Neural cell (in vitro differentiated cells): ENCODE data around the gene C8A. TPM values are rescaled to one million over a fixed set of nuclear protein-coding genes. Genes with fewer than 3 reads are reported as not detected.

Experiments used
- H2AFZ ChIP-seq: fragments of 200-600, 300-800 bp; sonication (generic), shearing (Covaris generic); 2 replicates; pipeline ENCODE4 v1.6.0; 2014; ENCODE audit warnings: low read depth, mild to moderate bottlenecking, antibody characterized with exemption, low read length, moderate library complexity
- H3F3A ChIP-seq: fragments of 200-600 bp; shearing (Covaris generic); 2 replicates; pipeline ENCODE4 v1.6.1; 2016; ENCODE audit warnings: mild to moderate bottlenecking, moderate library complexity, mixed read lengths, antibody characterized with exemption, low read length; ENCODE audit not compliant: insufficient read depth, poor library complexity, severe bottlenecking
- H3K27ac ChIP-seq: fragments of 200-600, 300-800 bp; sonication (generic), shearing (Covaris generic); 2 replicates; pipeline ENCODE4 v1.5.1; 2014; ENCODE audit warnings: mild to moderate bottlenecking, low read length, moderate library complexity
- H3K27me3 ChIP-seq: fragments of 300-800, 200-600 bp; sonication (generic), shearing (Covaris generic); 2 replicates; pipeline ENCODE4 v1.6.0; 2014; ENCODE audit warnings: mild to moderate bottlenecking, low read depth, low read length, moderate library complexity; ENCODE audit not compliant: insufficient read depth
- H3K36me3 ChIP-seq: fragments of 300-800, 200-600 bp; sonication (generic), shearing (Covaris generic); 2 replicates; pipeline ENCODE4 v1.5.1; 2014; ENCODE audit warnings: mild to moderate bottlenecking, antibody characterized with exemption, low read length, moderate library complexity; ENCODE audit not compliant: insufficient read depth
- H3K4me2 ChIP-seq: fragments of 300-800, 200-600 bp; sonication (generic), shearing (Covaris generic); 2 replicates; pipeline ENCODE4 v1.6.0; 2014; ENCODE audit warnings: mild to moderate bottlenecking, low read length
- H3K4me3 ChIP-seq: fragments of 300-800, 200-600 bp; sonication (generic), shearing (Covaris generic); 2 replicates; pipeline ENCODE4 v1.5.1; 2014; ENCODE audit warnings: mild to moderate bottlenecking, low read length, moderate library complexity
- H3K79me2 ChIP-seq: fragments of 200-600 bp; shearing (Covaris generic); replicated peaks from 2 replicates; pipeline ENCODE4 v1.6.0; 2014; ENCODE audit warnings: mild to moderate bottlenecking, low read length, moderate library complexity; ENCODE audit not compliant: insufficient read depth
- H3K9ac ChIP-seq: fragments of 300-800, 200-600 bp; sonication (generic), shearing (Covaris generic); 2 replicates; pipeline ENCODE4 v1.6.1; 2016; ENCODE audit warnings: mild to moderate bottlenecking, low read length, mixed read lengths
- H3K9me2 ChIP-seq: fragments of 200-600 bp; shearing (Covaris generic); 2 replicates; pipeline ENCODE4 v1.6.1; 2016; ENCODE audit warnings: mild to moderate bottlenecking, low read length, mixed read lengths; ENCODE audit not compliant: insufficient read depth
- H3K9me3 ChIP-seq: fragments of 200-600, 300-800 bp; sonication (generic), shearing (Covaris generic); 2 replicates; pipeline ENCODE4 v1.6.1; 2016; ENCODE audit warnings: mild to moderate bottlenecking, mixed run types, low read length, moderate library complexity, mixed read lengths
- H4K20me1 ChIP-seq: fragments of 200-600 bp; shearing (Covaris generic); 2 replicates; pipeline ENCODE4 v1.6.1; 2016; ENCODE audit warnings: mild to moderate bottlenecking, mixed run types; ENCODE audit not compliant: insufficient read depth
- EP300 ChIP-seq: fragments of 450-650 bp; conservative IDR thresholded peaks from 2 replicates; pipeline ENCODE4 v1.6.1; 2014; ENCODE audit warnings: antibody characterized with exemption, mild to moderate bottlenecking, moderate library complexity; ENCODE audit not compliant: poor library complexity, severe bottlenecking
- EZH2 ChIP-seq: fragments of 200-600, 300-800 bp; shearing (Covaris generic), sonication (generic); IDR thresholded peaks from 2 replicates; pipeline ENCODE4 v1.6.1; 2014; ENCODE audit warnings: antibody characterized with exemption, low read length, borderline replicate concordance, mild to moderate bottlenecking; ENCODE audit not compliant: insufficient read depth, poor library complexity, severe bottlenecking
- MXI1 ChIP-seq: fragments of 450-650 bp; conservative IDR thresholded peaks from 2 replicates; pipeline ENCODE4 v1.6.1; 2014; ENCODE audit warnings: antibody characterized with exemption, mild to moderate bottlenecking; ENCODE audit not compliant: poor library complexity, severe bottlenecking
- POLR2AphosphoS5 ChIP-seq: IDR thresholded peaks from 2 replicates; pipeline ENCODE4 v1.6.1; 2012
- RAD21 ChIP-seq: fragments of 450-650 bp; conservative IDR thresholded peaks from 2 replicates; pipeline ENCODE4 v1.6.1; 2014; ENCODE audit warnings: antibody characterized with exemption, mild to moderate bottlenecking, moderate library complexity
- SMC3 ChIP-seq: fragments of 450-650 bp; conservative IDR thresholded peaks from 2 replicates; pipeline ENCODE4 v1.6.1; 2014; ENCODE audit warnings: antibody characterized with exemption, mild to moderate bottlenecking, moderate library complexity; ENCODE audit not compliant: poor library complexity
- TAF1 ChIP-seq: IDR thresholded peaks from 2 replicates; pipeline ENCODE4 v1.6.1; 2012; ENCODE audit warnings: low read depth
- polyA plus RNA-seq: library from polyadenylated mRNA; depleted of rRNA; stranded (reverse); fragments of >200 nt; gene quantifications from 2 replicates; pipeline ENCODE4 v1.2.3, GENCODE V29; 2014
- TF ChIP-seq, protein P1 (sequence below): IDR thresholded peaks from 2 replicates; pipeline ENCODE4 v1.6.1; 2012; ENCODE audit warnings: borderline replicate concordance
- TF ChIP-seq, protein P2 (sequence below): fragments of 450-650 bp; IDR thresholded peaks from 2 replicates; pipeline ENCODE4 v1.5.1; 2014; ENCODE audit warnings: antibody characterized with exemption, mild to moderate bottlenecking, moderate library complexity; ENCODE audit not compliant: poor library complexity, severe bottlenecking

C8A gene
- polyA plus RNA-seq, 1 donor from 2014 or later, result not detected

DNA sequence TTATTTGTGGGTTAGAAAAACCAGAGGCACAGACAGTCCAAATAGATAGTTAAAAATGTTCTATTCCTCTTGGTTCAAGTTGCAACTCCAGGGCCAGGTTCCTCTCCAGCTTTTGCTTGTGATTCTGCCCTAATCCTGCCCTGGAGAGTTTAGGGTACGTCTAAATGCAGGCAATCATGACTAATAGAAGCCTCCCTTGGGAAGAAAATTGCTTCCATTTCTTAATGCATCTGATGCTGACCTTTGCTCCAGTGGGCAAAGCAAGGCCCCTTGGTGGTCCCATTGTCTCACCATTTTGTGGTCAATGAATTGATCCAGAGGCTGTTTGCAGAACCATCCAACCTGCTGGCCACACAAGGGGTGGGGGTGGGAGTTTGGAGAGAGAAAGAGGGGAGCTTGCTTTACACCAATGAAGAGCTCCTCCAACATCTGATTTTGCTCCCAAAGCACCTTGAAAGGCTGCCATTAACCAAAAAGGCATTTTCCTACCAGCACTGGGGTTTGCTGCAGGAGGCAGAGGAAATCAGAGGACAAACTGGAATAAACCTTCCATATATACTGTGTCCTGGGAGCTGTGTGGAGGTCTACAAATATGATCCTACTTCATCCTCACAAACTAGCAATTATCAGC, 79.9 kb downstream of the C8A start:
- Histone ChIP-seq H3K9ac (no peak overlapping the region), H4K20me1 (no peaks in the 10 kb centered on the region), H3F3A (no peaks in the 10 kb centered on the region), H3K79me2 (no peaks in the 10 kb centered on the region), H3K4me3 (no peak overlapping the region), H3K36me3 (no peaks in the 10 kb centered on the region), H2AFZ (no peak overlapping the region), H3K9me2 (no peaks in the 10 kb centered on the region), H3K27ac (peak overlapping the region; percentile 44), H3K9me3 (no peaks in the 10 kb centered on the region), H3K4me2 (no peak overlapping the region), H3K27me3 (no peaks in the 10 kb centered on the region)
- TF ChIP-seq, protein P1, sequence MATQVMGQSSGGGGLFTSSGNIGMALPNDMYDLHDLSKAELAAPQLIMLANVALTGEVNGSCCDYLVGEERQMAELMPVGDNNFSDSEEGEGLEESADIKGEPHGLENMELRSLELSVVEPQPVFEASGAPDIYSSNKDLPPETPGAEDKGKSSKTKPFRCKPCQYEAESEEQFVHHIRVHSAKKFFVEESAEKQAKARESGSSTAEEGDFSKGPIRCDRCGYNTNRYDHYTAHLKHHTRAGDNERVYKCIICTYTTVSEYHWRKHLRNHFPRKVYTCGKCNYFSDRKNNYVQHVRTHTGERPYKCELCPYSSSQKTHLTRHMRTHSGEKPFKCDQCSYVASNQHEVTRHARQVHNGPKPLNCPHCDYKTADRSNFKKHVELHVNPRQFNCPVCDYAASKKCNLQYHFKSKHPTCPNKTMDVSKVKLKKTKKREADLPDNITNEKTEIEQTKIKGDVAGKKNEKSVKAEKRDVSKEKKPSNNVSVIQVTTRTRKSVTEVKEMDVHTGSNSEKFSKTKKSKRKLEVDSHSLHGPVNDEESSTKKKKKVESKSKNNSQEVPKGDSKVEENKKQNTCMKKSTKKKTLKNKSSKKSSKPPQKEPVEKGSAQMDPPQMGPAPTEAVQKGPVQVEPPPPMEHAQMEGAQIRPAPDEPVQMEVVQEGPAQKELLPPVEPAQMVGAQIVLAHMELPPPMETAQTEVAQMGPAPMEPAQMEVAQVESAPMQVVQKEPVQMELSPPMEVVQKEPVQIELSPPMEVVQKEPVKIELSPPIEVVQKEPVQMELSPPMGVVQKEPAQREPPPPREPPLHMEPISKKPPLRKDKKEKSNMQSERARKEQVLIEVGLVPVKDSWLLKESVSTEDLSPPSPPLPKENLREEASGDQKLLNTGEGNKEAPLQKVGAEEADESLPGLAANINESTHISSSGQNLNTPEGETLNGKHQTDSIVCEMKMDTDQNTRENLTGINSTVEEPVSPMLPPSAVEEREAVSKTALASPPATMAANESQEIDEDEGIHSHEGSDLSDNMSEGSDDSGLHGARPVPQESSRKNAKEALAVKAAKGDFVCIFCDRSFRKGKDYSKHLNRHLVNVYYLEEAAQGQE, result no peak
- TF ChIP-seq, protein P2, sequence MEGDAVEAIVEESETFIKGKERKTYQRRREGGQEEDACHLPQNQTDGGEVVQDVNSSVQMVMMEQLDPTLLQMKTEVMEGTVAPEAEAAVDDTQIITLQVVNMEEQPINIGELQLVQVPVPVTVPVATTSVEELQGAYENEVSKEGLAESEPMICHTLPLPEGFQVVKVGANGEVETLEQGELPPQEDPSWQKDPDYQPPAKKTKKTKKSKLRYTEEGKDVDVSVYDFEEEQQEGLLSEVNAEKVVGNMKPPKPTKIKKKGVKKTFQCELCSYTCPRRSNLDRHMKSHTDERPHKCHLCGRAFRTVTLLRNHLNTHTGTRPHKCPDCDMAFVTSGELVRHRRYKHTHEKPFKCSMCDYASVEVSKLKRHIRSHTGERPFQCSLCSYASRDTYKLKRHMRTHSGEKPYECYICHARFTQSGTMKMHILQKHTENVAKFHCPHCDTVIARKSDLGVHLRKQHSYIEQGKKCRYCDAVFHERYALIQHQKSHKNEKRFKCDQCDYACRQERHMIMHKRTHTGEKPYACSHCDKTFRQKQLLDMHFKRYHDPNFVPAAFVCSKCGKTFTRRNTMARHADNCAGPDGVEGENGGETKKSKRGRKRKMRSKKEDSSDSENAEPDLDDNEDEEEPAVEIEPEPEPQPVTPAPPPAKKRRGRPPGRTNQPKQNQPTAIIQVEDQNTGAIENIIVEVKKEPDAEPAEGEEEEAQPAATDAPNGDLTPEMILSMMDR, result no peak
- TF ChIP-seq EP300 (peak; percentile 42), MXI1 (no peak), RAD21 (no peak), EZH2 (no peak), SMC3 (no peak), POLR2AphosphoS5 (peak; percentile 31), TAF1 (no peak)

DNA sequence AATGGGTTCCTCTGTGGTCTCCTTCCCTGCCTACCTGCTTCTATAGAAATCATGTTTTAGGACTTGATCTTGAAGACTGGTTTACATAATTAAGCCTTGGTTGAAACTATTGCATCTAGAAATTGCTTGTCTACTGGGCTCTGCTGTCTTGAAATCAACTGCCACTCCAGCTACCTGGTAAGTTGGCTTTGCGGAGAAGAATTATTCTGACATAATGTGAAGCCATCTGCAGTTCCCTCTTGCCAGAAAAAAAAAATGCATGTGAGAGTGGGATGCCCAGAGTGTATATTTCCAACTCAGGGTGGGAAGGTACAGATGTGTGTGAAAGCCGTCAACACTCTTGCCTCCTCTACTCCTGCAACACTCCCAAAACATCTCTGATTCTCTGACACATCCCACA, 84.0 kb downstream of the C8A start:
- H3K36me3 ChIP-seq, result no peaks in the 10 kb centered on the region
- no peaks in the 10 kb centered on the region for H4K20me1 ChIP-seq
- no peak overlapping the region for H2AFZ ChIP-seq
- H3K9ac ChIP-seq, result no peak overlapping the region
- no peaks in the 10 kb centered on the region for H3K27me3 ChIP-seq
- H3K4me3 ChIP-seq, result no peak overlapping the region
- H3K27ac ChIP-seq, result no peak overlapping the region
- H3K9me2 ChIP-seq, result no peaks in the 10 kb centered on the region
- no peaks in the 10 kb centered on the region for H3K9me3 ChIP-seq
- H3F3A ChIP-seq, result no peaks in the 10 kb centered on the region
- H3K4me2 ChIP-seq, result no peak overlapping the region
- H3K79me2 ChIP-seq, result no peaks in the 10 kb centered on the region
- TF ChIP-seq, protein P2, result no peak
- no peak for TF ChIP-seq TAF1
- TF ChIP-seq MXI1, result no peak
- TF ChIP-seq, protein P1, result no peak
- TF ChIP-seq RAD21, result no peak
- no peak for TF ChIP-seq POLR2AphosphoS5
- TF ChIP-seq EP300, result no peak
